GM19452 (cell line): ENCODE measurements around the gene SELENOT.
"Not testable (repeated sequence)": the region's sequence is repeated elsewhere in the genome, so short reads cannot be mapped to it uniquely, and the experiment has no call there.

Experiments
- ATAC-seq: cut with Tn5 transposase; IDR thresholded peaks from one replicate; pipeline ENCODE4 v1.9.1; 2021; ENCODE audit not compliant: unreplicated experiment

The SELENOT gene

GRCh38 chr3:150603153-150603979, at the start of gene SELENOT:
Gene SELENOT (plus strand): TSS chr3:150603321. CDS start chr3:150603363, 42 bp downstream.
- ATAC-seq, result peak; percentile 58

GRCh38 chr3:150555859-150556436, 47.2 kb upstream of the SELENOT start:
- no peak for ATAC-seq

- no peak for ATAC-seq
Observed at GRCh38 chr3:150556792-150557191, 46.3 kb upstream of the SELENOT start.

- ATAC-seq, result no peak
Observed at GRCh38 chr3:150557725-150558124, 45.4 kb upstream of the SELENOT start.

- no peak for ATAC-seq
Observed at GRCh38 chr3:150564243-150564642, 38.9 kb upstream of the SELENOT start.

- no peak for ATAC-seq
Observed at GRCh38 chr3:150567328-150567727, 35.8 kb upstream of the SELENOT start.

- no peak for ATAC-seq
Observed at GRCh38 chr3:150577855-150578254, 25.3 kb upstream of the SELENOT start.

- no peak for ATAC-seq
Observed at GRCh38 chr3:150581174-150581573, 21.9 kb upstream of the SELENOT start.

GRCh38 chr3:150582620-150583019, 20.5 kb upstream of the SELENOT start:
- ATAC-seq, result peak; percentile 69

- peak; percentile 45 for ATAC-seq
Observed at GRCh38 chr3:150583028-150583427, 20.1 kb upstream of the SELENOT start.

- ATAC-seq, result no peak
Observed at GRCh38 chr3:150588027-150588830, 14.9 kb upstream of the SELENOT start.

GRCh38 chr3:150589759-150590158, 13.4 kb upstream of the SELENOT start:
- no peak for ATAC-seq

- ATAC-seq, result no peak
Observed at GRCh38 chr3:150594150-150594549, 9.0 kb upstream of the SELENOT start.

GRCh38 chr3:150597646-150598045, 5.5 kb upstream of the SELENOT start:
- no peak for ATAC-seq

GRCh38 chr3:150599611-150600297, 3.4 kb upstream of the SELENOT start:
- no peak for ATAC-seq

- not testable (repeated sequence) for ATAC-seq
Observed at GRCh38 chr3:150600647-150601530, 2.2 kb upstream of the SELENOT start.

GRCh38 chr3:150602426-150603152, 532 bp upstream of the SELENOT start:
- peak; percentile 18 for ATAC-seq

GRCh38 chr3:150603980-150604319, 829 bp downstream of the SELENOT start:
- peak; percentile 0 for ATAC-seq

GRCh38 chr3:150605998-150606641, 3.0 kb downstream of the SELENOT start:
- ATAC-seq, result no peak
